ENCODE results near the gene CLCN4.

DNA sequence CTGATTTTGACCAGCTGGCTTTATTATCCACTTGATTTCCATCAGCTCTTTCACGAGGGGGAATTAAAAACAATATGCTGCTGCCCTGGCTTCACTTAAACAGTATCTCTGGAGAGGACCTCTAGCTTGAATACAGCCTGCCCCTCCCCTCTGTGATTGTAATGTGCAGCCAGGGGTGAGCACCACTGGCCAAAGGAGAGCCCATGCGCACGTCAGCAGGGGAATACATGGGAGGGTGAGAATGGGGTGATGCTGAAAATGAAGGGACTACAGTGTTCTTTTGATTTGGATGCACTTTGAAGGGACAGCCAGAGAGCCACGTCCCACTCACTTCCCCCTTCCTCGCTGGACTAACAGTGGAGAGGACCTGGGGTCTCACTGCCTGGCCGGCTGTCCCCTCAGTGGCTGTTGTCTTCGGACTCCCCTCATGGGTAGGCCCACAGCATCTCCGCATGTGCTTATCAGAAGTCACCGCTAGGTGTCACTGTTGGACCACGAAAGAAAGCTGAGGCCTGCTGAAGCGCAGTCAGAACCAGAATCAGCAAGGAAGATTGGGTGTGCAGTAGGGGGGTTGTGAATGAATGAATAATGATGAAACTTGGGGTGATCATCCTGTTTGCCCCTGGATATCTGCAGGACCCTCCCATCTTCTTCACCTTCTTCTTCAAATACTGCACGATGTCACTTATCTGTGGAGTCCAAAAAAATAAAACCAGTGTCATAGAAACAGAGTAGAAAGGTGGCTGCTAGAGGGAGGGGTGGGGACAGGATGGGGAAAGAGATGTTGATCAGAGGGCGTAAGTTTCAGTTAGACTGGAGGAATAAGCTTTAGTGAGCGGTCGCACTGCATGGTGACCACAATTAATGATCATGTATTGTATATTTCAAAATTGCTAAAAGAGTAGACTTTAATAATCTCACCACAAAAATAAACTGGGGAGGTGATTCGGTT, 32.8 kb downstream of the CLCN4 start:
- TF ChIP-seq, protein P1, sequence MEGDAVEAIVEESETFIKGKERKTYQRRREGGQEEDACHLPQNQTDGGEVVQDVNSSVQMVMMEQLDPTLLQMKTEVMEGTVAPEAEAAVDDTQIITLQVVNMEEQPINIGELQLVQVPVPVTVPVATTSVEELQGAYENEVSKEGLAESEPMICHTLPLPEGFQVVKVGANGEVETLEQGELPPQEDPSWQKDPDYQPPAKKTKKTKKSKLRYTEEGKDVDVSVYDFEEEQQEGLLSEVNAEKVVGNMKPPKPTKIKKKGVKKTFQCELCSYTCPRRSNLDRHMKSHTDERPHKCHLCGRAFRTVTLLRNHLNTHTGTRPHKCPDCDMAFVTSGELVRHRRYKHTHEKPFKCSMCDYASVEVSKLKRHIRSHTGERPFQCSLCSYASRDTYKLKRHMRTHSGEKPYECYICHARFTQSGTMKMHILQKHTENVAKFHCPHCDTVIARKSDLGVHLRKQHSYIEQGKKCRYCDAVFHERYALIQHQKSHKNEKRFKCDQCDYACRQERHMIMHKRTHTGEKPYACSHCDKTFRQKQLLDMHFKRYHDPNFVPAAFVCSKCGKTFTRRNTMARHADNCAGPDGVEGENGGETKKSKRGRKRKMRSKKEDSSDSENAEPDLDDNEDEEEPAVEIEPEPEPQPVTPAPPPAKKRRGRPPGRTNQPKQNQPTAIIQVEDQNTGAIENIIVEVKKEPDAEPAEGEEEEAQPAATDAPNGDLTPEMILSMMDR (IDR thresholded peaks at IDR 0.05), result peak in 5 of 7 experiments; percentile 57 to 92 (median 69)
- TF ChIP-seq POLR2A (IDR thresholded peaks at IDR 0.05) (no peak), EP300 (IDR thresholded peaks at IDR 0.05) (no peak), POLR2AphosphoS5 (IDR thresholded peaks at IDR 0.05) (no peak)

All from stomach (tissue), 4 donors.